GM19467 (cell line): ENCODE results near the gene CACNA1E.

Experiments
- ATAC-seq: cut with Tn5 transposase; IDR thresholded peaks from one replicate; pipeline ENCODE4 v1.9.1; 2021; ENCODE audit warnings: mild to moderate bottlenecking, moderate library complexity; ENCODE audit not compliant: unreplicated experiment

Gene CACNA1E

GRCh38 chr1:181626279-181626938, 143.1 kb downstream of the CACNA1E start:
- ATAC-seq = no peak

DNA sequence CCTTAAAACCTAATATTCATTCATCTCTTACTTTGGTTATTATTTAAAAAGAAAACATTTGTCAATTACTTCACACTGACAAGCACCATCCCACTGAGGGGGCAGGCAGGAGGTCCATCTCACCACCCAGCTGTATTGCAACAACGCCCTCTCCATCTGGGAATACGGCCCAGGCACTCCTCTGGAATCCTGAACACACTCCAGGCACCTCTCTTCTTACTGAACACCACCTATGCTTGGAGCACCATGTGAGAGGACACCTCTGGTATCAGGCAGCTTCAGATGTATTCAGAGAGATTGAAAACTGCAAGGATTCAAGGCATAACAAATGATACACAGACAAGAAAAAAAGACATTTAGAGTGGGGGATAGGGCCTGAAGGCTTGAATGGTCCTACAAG, 147.1 kb downstream of the CACNA1E start:
- no peak for ATAC-seq

GRCh38 chr1:181630838-181631237, 147.5 kb downstream of the CACNA1E start:
- ATAC-seq = no peak

DNA sequence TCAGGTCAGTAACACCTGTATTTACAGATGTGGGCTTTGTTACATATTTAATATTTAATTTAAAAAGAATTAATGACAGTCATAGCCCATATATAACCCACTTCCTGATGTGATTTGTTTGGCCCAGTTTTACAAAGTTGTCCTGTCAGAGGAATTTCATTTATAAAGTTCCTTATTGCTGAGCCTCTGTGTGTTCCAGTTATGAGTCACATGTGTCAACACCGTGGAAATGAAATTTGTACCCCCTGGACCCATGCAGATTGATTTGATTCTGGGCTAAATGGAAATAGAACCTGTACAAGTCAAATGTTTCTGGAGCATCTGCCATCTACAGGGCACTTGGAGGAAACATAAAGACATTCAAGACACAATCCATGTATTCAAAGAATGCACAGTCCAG, 149.2 kb downstream of the CACNA1E start:
- ATAC-seq = no peak

GRCh38 chr1:181632960-181633359, 149.6 kb downstream of the CACNA1E start:
- no peak for ATAC-seq

DNA sequence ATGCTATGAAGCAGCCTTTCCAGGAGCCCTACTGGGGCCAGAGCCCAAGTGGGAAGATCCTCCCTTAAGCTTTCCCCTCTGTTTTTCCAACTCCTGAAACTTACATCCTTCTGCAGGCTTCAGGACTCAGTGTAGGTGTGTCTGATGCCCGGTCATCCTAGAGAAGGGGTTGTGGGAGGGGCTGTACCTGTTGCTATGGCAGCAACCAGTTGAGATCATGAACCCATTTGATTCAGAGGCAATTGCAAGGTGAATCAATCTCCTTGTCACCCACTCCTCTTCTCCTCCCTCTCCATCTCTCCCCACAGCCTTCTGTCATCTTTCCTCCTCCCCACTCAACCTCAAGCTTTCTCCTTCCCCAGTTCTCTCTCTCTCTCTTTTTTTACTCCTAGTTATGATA, 151.8 kb downstream of the CACNA1E start:
- ATAC-seq = no peak

DNA sequence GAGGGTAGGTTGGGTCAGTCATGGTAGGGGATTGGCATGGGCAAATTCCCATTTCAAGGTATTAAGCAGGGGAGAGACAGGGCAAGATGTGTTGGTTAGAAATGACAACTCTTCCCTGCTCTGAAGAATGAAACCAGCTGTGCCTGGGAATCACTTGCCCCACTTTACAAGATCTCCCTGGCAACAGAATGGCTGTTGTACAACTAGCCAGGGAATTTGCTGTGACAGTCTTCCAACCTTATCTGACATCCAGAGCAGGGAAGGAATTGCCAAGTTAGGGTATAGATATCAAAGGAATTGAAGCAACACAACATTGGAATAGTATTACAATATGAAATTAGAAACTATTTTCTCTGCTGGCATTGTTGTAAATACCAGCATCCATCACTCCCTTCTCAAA, 154.7 kb downstream of the CACNA1E start:
- ATAC-seq = no peak

DNA sequence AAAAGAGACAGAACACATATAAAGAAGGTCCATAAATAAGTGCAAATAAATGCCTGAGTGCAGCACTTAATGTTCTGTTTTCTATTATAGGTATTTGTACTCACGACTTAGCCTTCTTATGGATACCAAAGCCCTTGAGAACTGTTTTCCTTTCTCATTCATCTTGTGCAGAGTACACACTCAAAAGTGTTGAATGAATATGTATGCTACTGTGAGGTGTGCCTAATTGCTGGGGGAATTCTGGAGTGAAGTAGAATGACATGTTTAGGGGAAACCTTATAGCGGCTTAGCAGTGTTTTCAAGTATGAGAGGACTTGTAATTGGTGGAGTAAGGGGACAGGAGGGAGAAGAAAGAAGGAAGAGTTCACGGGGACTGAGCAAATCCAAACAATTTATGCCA, 157.6 kb downstream of the CACNA1E start:
- ATAC-seq = no peak

GRCh38 chr1:181643631-181644030, 160.3 kb downstream of the CACNA1E start:
- ATAC-seq = no peak

DNA sequence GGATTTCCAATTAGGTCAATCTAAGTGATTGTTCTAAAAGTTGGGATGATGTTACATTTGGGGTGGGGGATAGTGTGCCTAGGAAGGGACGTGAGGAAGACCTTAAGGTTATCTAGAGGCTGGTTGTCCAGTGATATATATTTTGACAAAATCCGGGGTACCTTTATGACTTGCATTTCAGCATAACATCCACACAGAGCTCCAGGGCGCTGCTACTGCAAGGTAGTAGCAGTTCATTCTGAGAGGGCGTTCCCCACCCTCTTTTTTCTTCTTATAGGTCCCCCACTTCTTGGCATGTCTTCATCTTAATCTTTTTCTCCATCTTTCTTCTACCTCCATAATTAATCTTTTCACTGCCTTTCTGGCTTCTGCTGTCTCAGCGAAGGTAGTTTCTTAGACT, 161.9 kb downstream of the CACNA1E start:
- ATAC-seq = no peak

- no peak for ATAC-seq
Measured at GRCh38 chr1:181646710-181647109, 163.4 kb downstream of the CACNA1E start.

- no peak for ATAC-seq
Measured at GRCh38 chr1:181647314-181648035, 164.2 kb downstream of the CACNA1E start.

GRCh38 chr1:181651276-181651675, 168.0 kb downstream of the CACNA1E start:
- ATAC-seq = no peak

- no peak for ATAC-seq
Measured at GRCh38 chr1:181655756-181656155, 172.4 kb downstream of the CACNA1E start.

DNA sequence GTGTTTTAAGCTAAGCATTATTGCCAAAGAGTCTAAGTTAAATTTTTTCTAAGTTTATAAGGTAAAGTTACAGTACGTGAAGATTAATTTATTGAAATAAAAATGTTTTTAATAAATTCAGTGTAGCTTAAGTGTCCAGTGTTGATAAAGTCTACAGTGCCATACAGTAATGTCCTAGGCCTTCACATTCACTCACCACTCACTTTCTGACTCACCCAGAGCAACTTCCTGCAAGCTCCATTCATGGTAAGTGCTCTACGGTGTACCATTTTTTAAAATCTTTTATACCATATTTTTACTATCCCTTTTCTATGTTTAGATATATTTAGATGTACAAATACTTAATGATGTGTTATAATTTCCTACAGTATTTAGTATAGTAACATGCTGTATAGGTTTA, 173.2 kb downstream of the CACNA1E start:
- no peak for ATAC-seq

DNA sequence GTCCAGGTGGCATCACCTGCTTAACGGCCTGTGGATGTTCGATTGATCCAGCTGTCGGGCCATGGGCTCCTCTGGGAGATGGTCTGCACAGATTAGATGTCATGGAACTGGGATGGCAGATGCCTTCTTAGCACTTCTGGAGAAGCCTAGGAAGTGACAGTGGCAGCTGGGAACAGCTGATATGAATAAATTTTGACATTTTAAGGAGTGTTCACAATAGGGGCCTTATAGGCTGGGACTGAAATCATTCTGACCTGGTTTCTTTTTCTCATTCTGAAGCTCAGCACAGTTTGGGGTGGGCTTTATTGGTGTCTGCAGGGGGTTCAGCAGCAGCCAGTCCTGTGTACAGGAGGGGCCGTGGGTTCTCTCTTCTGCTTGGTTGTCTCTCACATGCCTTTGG, 175.3 kb downstream of the CACNA1E start:
- no peak for ATAC-seq

GRCh38 chr1:181659321-181659957, 176.1 kb downstream of the CACNA1E start:
- no peak for ATAC-seq

DNA sequence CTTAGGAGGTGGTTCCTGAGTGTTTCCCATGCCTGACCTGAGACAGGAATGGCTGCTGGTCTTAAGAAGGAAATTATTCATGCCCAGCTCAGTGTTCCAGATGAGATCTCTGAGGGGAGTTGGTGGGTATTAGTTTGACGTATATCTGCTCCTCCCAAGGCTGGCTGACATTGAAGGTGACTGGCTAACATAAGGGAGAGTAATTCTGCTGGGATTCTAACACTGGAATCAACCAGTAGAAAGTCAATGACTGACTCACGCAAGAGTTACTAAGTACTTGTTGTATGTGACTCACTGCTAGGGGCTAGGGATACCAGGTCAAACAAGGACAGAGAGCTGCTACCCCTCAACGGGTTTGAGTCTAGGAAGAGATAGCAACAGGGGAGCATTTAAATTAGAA, 177.3 kb downstream of the CACNA1E start:
- ATAC-seq = no peak

DNA sequence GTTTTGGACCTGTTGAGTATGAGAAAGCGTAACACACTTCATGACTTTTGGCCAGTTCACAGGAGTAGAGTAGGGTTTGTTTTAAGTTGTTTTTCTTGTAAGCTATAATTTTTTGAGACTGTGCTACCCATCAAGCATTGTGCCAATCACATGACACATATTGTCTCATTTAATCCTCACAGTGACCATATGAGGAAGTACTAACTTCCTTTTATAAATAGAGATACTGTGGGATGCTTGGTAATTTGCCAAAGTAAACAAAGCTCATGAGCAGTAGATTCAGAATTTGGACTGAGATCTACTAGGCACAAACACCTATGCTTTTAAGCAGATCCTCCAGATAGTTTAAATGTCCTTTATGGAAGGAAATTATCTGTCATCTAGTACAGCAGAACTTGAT, 178.3 kb downstream of the CACNA1E start:
- ATAC-seq = no peak

- no peak for ATAC-seq
Measured at GRCh38 chr1:181662606-181663005, 179.3 kb downstream of the CACNA1E start.

DNA sequence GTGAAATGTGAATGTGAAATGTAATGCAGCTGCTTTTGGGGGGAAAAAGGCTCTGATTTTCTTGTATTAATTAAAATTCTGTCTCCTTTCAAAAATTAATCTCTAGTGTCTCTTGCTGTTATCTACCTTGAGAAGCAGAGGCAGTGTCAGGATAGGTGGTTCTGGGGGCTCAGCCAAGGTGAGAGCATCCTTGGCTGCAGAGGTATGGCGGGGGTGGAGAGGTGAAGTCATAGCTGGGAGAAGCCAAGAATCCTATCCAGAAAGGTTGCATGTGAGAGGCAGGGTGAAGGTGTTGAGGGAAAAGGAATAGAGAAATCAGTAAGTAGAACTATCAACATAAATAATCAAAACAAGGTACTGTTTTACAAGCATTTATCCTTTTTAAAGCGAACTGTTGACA, 181.2 kb downstream of the CACNA1E start:
- no peak for ATAC-seq

- no peak for ATAC-seq
Measured at GRCh38 chr1:181669246-181669645, 185.9 kb downstream of the CACNA1E start.
